ENCODE measurements around the gene FHL2.

Gene FHL2

GRCh38 chr2:105361102-105361889, 37.6 kb downstream of the FHL2 start:
- no peak for TF ChIP-seq POLR2AphosphoS5 (IDR thresholded peaks at IDR 0.05; ENCODE audit: low read depth, low read length)
- TF ChIP-seq, protein P1, sequence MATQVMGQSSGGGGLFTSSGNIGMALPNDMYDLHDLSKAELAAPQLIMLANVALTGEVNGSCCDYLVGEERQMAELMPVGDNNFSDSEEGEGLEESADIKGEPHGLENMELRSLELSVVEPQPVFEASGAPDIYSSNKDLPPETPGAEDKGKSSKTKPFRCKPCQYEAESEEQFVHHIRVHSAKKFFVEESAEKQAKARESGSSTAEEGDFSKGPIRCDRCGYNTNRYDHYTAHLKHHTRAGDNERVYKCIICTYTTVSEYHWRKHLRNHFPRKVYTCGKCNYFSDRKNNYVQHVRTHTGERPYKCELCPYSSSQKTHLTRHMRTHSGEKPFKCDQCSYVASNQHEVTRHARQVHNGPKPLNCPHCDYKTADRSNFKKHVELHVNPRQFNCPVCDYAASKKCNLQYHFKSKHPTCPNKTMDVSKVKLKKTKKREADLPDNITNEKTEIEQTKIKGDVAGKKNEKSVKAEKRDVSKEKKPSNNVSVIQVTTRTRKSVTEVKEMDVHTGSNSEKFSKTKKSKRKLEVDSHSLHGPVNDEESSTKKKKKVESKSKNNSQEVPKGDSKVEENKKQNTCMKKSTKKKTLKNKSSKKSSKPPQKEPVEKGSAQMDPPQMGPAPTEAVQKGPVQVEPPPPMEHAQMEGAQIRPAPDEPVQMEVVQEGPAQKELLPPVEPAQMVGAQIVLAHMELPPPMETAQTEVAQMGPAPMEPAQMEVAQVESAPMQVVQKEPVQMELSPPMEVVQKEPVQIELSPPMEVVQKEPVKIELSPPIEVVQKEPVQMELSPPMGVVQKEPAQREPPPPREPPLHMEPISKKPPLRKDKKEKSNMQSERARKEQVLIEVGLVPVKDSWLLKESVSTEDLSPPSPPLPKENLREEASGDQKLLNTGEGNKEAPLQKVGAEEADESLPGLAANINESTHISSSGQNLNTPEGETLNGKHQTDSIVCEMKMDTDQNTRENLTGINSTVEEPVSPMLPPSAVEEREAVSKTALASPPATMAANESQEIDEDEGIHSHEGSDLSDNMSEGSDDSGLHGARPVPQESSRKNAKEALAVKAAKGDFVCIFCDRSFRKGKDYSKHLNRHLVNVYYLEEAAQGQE (IDR thresholded peaks at IDR 0.05; ENCODE audit: insufficient read depth in 1 of 2, low read depth in 2 of 2, low read length in 2 of 2) = no peak
- no peak for TF ChIP-seq TAF1 (IDR thresholded peaks at IDR 0.05; ENCODE audit: borderline replicate concordance, insufficient read depth, low read length)
- no peak for TF ChIP-seq SIN3A (IDR thresholded peaks at IDR 0.05; ENCODE audit: borderline replicate concordance, insufficient read depth, low read length)
- TF ChIP-seq FOXP2 (optimal IDR thresholded peaks at IDR 0.05; ENCODE audit: borderline replicate concordance, extremely low read depth, extremely low read length, insufficient read depth) = no peak

GRCh38 chr2:105358593-105358992, 40.3 kb downstream of the FHL2 start:
- no peak for TF ChIP-seq POLR2AphosphoS5 (IDR thresholded peaks at IDR 0.05; ENCODE audit: low read depth, low read length)
- no peak for TF ChIP-seq SIN3A (IDR thresholded peaks at IDR 0.05; ENCODE audit: borderline replicate concordance, insufficient read depth, low read length)
- TF ChIP-seq, protein P1 (IDR thresholded peaks at IDR 0.05; ENCODE audit: insufficient read depth in 1 of 2, low read depth in 2 of 2, low read length in 2 of 2) = no peak
- TF ChIP-seq FOXP2 (optimal IDR thresholded peaks at IDR 0.05; ENCODE audit: borderline replicate concordance, extremely low read depth, extremely low read length, insufficient read depth) = no peak
- TF ChIP-seq TAF1 (IDR thresholded peaks at IDR 0.05; ENCODE audit: borderline replicate concordance, insufficient read depth, low read length) = no peak

GRCh38 chr2:105357122-105357521, 41.7 kb downstream of the FHL2 start:
- TF ChIP-seq POLR2AphosphoS5 (IDR thresholded peaks at IDR 0.05; ENCODE audit: low read depth, low read length) (no peak), FOXP2 (optimal IDR thresholded peaks at IDR 0.05; ENCODE audit: borderline replicate concordance, extremely low read depth, extremely low read length, insufficient read depth) (no peak), TAF1 (IDR thresholded peaks at IDR 0.05; ENCODE audit: borderline replicate concordance, insufficient read depth, low read length) (no peak), SIN3A (IDR thresholded peaks at IDR 0.05; ENCODE audit: borderline replicate concordance, insufficient read depth, low read length) (no peak)
- TF ChIP-seq, protein P1 (IDR thresholded peaks at IDR 0.05; ENCODE audit: insufficient read depth in 1 of 2, low read depth in 2 of 2, low read length in 2 of 2) = no peak

- TF ChIP-seq POLR2AphosphoS5 (IDR thresholded peaks at IDR 0.05; ENCODE audit: low read depth, low read length) (no peak), FOXP2 (optimal IDR thresholded peaks at IDR 0.05; ENCODE audit: borderline replicate concordance, extremely low read depth, extremely low read length, insufficient read depth) (no peak), TAF1 (IDR thresholded peaks at IDR 0.05; ENCODE audit: borderline replicate concordance, insufficient read depth, low read length) (no peak)
Observed at GRCh38 chr2:105344704-105345345, 54.0 kb downstream of the FHL2 start.

DNA sequence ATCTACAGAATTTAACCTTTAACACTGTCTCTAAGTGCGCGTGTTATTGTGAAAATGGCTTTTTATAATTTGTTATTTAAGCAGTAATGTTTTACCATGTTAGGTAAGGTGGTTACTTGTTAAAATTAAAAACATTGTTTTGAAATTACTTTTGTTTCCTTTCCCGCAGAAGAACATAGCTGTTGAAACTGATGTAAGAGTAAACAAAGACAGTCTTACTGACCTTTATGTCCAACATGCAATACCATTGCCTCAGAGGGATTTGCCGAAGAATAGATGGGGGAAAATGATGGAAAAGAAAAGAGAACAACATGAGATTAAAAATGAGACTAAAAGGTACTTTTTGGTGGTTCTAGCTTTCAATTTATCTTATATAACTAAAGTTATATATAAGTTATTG, 59.4 kb downstream of the FHL2 start:
- TF ChIP-seq SIN3A (IDR thresholded peaks at IDR 0.05; ENCODE audit: borderline replicate concordance, insufficient read depth, low read length) = no peak
- TF ChIP-seq POLR2AphosphoS5 (IDR thresholded peaks at IDR 0.05; ENCODE audit: low read depth, low read length) = no peak
- TF ChIP-seq, protein P1 (IDR thresholded peaks at IDR 0.05; ENCODE audit: insufficient read depth in 1 of 2, low read depth in 2 of 2, low read length in 2 of 2) = no peak
- no peak for TF ChIP-seq TAF1 (IDR thresholded peaks at IDR 0.05; ENCODE audit: borderline replicate concordance, insufficient read depth, low read length)
- TF ChIP-seq FOXP2 (optimal IDR thresholded peaks at IDR 0.05; ENCODE audit: borderline replicate concordance, extremely low read depth, extremely low read length, insufficient read depth) = no peak

All from PFSK-1 (cell line).